Activated CD4-positive, alpha-beta T cell treated with anti-CD3 and anti-CD28 coated beads, Interleukin-2, amount 10 ng/mL, durations not matched to agents 24 days and 14 days (primary cell): ENCODE results near the gene WIPF2. TPM values are rescaled to one million over a fixed set of nuclear protein-coding genes. Genes with fewer than 3 reads are reported as not detected.
"Not testable (repeated sequence)": the region's sequence is repeated elsewhere in the genome, so short reads cannot be mapped to it uniquely, and the experiment has no call there.

Source experiments
- DNase-seq: peaks from one replicate; pipeline ENCODE4 v3.0.0; 2022
- H3K27ac Mint-ChIP-seq: one replicate; pipeline ENCODE4 v1.8.0; 2022; ENCODE audit warnings: mild to moderate bottlenecking, mixed read lengths
- H3K27me3 Mint-ChIP-seq: one replicate; pipeline ENCODE4 v1.8.0; 2022; ENCODE audit warnings: mixed read lengths
- H3K36me3 Mint-ChIP-seq: one replicate; pipeline ENCODE4 v1.8.0; 2022; ENCODE audit warnings: low read depth, mild to moderate bottlenecking, mixed read lengths
- H3K4me1 Mint-ChIP-seq: one replicate; pipeline ENCODE4 v1.8.0; 2021; ENCODE audit warnings: mixed read lengths
- H3K4me3 Mint-ChIP-seq: one replicate; pipeline ENCODE4 v1.8.0; 2022; ENCODE audit warnings: mild to moderate bottlenecking, moderate library complexity, mixed read lengths
- H3K9me3 Mint-ChIP-seq: one replicate; pipeline ENCODE4 v1.8.0; 2021; ENCODE audit warnings: mixed read lengths
- intact Hi-C: fragments of 100-400 bp; cut with micrococcal nuclease; formaldehyde crosslinking; loops from one replicate; pipeline ENCODE4 v1.15.1; 2023
- total RNA-seq: library from RNA; stranded (reverse); gene quantifications from 2 replicates; pipeline ENCODE4 v1.2.3, GENCODE V29; 2022

The WIPF2 gene
- total RNA-seq, 1 donor from 2014 or later: 25.5 TPM

- peaks cover 16% of the 10 kb centered on the region for H3K4me1 Mint-ChIP-seq
- no peak overlapping the region for H3K4me3 Mint-ChIP-seq
- H3K36me3 Mint-ChIP-seq: peaks cover 49% of the 10 kb centered on the region
- peak; percentile 87 for DNase-seq
- intact Hi-C loops: loop anchor here (1.0 to 10.0 kb wide), 3 partner anchors 20 to 232 kb away; no protein-coding TSS in a partner anchor
- peak overlapping the region; percentile 29 for H3K27ac Mint-ChIP-seq
- H3K27me3 Mint-ChIP-seq: no peaks in the 10 kb centered on the region
- no peaks in the 10 kb centered on the region for H3K9me3 Mint-ChIP-seq
Observed at GRCh38 chr17:40303009-40303657, 84.0 kb downstream of the WIPF2 start.

- Mint-ChIP-seq H3K9me3 (no peaks in the 10 kb centered on the region), H3K36me3 (peaks cover 44% of the 10 kb centered on the region)
Observed at GRCh38 chr17:40303708-40304551, 84.8 kb downstream of the WIPF2 start.

GRCh38 chr17:40304552-40304863, 85.4 kb downstream of the WIPF2 start:
- Mint-ChIP-seq H3K4me1 (peaks cover 17% of the 10 kb centered on the region), H3K36me3 (peaks cover 39% of the 10 kb centered on the region)
- intact Hi-C loops: loop anchor here (10.0 kb wide), 1 partner anchor 230 kb away; no protein-coding TSS in a partner anchor
- not testable (repeated sequence) for DNase-seq, H3K27ac Mint-ChIP-seq, H3K4me3 Mint-ChIP-seq, H3K27me3 Mint-ChIP-seq, H3K9me3 Mint-ChIP-seq

More at GRCh38 chr17:40303708-40304551, 84.8 kb downstream of the WIPF2 start:
- no peak overlapping the region for H3K4me3 Mint-ChIP-seq
- H3K27ac Mint-ChIP-seq: peak overlapping the region; percentile 29
- no peaks in the 10 kb centered on the region for H3K27me3 Mint-ChIP-seq
- peaks cover 13% of the 10 kb centered on the region for H3K4me1 Mint-ChIP-seq
- intact Hi-C loops: loop anchor here (1.0 to 10.0 kb wide), 3 partner anchors 19 to 231 kb away; no protein-coding TSS in a partner anchor
- no peak for DNase-seq

GRCh38 chr17:40304866-40305265, 85.8 kb downstream of the WIPF2 start:
- peaks cover 37% of the 10 kb centered on the region for H3K36me3 Mint-ChIP-seq
- not testable (repeated sequence) for DNase-seq, H3K4me3 Mint-ChIP-seq, H3K9me3 Mint-ChIP-seq, H3K27me3 Mint-ChIP-seq, H3K27ac Mint-ChIP-seq
- intact Hi-C loops: loop anchor here (10.0 kb wide), 1 partner anchor 230 kb away; no protein-coding TSS in a partner anchor
- H3K4me1 Mint-ChIP-seq: peaks cover 18% of the 10 kb centered on the region

GRCh38 chr17:40306395-40306794, 87.3 kb downstream of the WIPF2 start:
- peak overlapping the region; percentile 11 for H3K4me3 Mint-ChIP-seq

GRCh38 chr17:40307001-40307730, 88.1 kb downstream of the WIPF2 start:
- H3K4me3 Mint-ChIP-seq: no peak overlapping the region
- H3K27me3 Mint-ChIP-seq: no peaks in the 10 kb centered on the region
- DNase-seq: no peak
- no peaks in the 10 kb centered on the region for H3K9me3 Mint-ChIP-seq
- H3K36me3 Mint-ChIP-seq: peaks cover 22% of the 10 kb centered on the region
- H3K4me1 Mint-ChIP-seq: peaks cover 34% of the 10 kb centered on the region
- intact Hi-C loops: loop anchor here (10.0 kb wide), 1 partner anchor 228 kb away; no protein-coding TSS in a partner anchor
- no peak overlapping the region for H3K27ac Mint-ChIP-seq

More at GRCh38 chr17:40306395-40306794, 87.3 kb downstream of the WIPF2 start:
- Mint-ChIP-seq H3K27me3 (no peaks in the 10 kb centered on the region), H3K36me3 (peaks cover 28% of the 10 kb centered on the region), H3K4me1 (peaks cover 26% of the 10 kb centered on the region), H3K9me3 (no peaks in the 10 kb centered on the region), H3K27ac (no peak overlapping the region)
- DNase-seq: no peak
- intact Hi-C loops: loop anchor here (10.0 kb wide), 1 partner anchor 228 kb away; no protein-coding TSS in a partner anchor

- Mint-ChIP-seq H3K27me3 (no peaks in the 10 kb centered on the region), H3K4me1 (peaks cover 36% of the 10 kb centered on the region), H3K4me3 (no peak overlapping the region), H3K27ac (no peak overlapping the region), H3K36me3 (peaks cover 18% of the 10 kb centered on the region), H3K9me3 (no peaks in the 10 kb centered on the region)
- intact Hi-C loops: loop anchor here (10.0 kb wide), 1 partner anchor 227 kb away; no protein-coding TSS in a partner anchor
- no peak for DNase-seq
Observed at GRCh38 chr17:40307740-40308239, 88.7 kb downstream of the WIPF2 start.

GRCh38 chr17:40309031-40309948, 90.2 kb downstream of the WIPF2 start, which contains the start of gene RARA:
Gene RARA, plus strand, starts transcription at chr17:40309180. Its CDS starts 22,039 bp downstream, at chr17:40331219.
- peaks cover 29% of the 10 kb centered on the region for H3K4me1 Mint-ChIP-seq
- H3K27me3 Mint-ChIP-seq: no peaks in the 10 kb centered on the region
- H3K4me3 Mint-ChIP-seq: no peak within 1 kb of the TSS
- no peak within 1 kb of the TSS for H3K27ac Mint-ChIP-seq
- peaks cover 4% of the 10 kb centered on the region for H3K36me3 Mint-ChIP-seq
- DNase-seq: no peak
- intact Hi-C loops: loop anchor here (10.0 kb wide), 1 partner anchor 226 kb away; no protein-coding TSS in a partner anchor
- no peaks in the 10 kb centered on the region for H3K9me3 Mint-ChIP-seq

- DNase-seq: no peak
- Mint-ChIP-seq H3K9me3 (no peaks in the 10 kb centered on the region), H3K27me3 (no peaks in the 10 kb centered on the region), H3K36me3 (peaks cover 2% of the 10 kb centered on the region), H3K4me3 (no peak overlapping the region), H3K4me1 (peaks cover 34% of the 10 kb centered on the region), H3K27ac (no peak overlapping the region)
- intact Hi-C loops: loop anchor here (10.0 kb wide), 1 partner anchor 225 kb away; no protein-coding TSS in a partner anchor
Observed at GRCh38 chr17:40309949-40310510, 90.9 kb downstream of the WIPF2 start.

- H3K36me3 Mint-ChIP-seq: no peaks in the 10 kb centered on the region
- no peaks in the 10 kb centered on the region for H3K9me3 Mint-ChIP-seq
- no peak overlapping the region for H3K4me3 Mint-ChIP-seq
- H3K27me3 Mint-ChIP-seq: no peaks in the 10 kb centered on the region
- H3K27ac Mint-ChIP-seq: no peak overlapping the region
- peaks cover 42% of the 10 kb centered on the region for H3K4me1 Mint-ChIP-seq
- intact Hi-C loops: no loop called here
- DNase-seq: no peak
Observed at GRCh38 chr17:40310882-40311391, 91.8 kb downstream of the WIPF2 start.

GRCh38 chr17:40311575-40311974, 92.5 kb downstream of the WIPF2 start:
- Mint-ChIP-seq H3K9me3 (no peaks in the 10 kb centered on the region), H3K4me1 (peaks cover 49% of the 10 kb centered on the region), H3K4me3 (no peak overlapping the region), H3K36me3 (no peaks in the 10 kb centered on the region), H3K27ac (no peak overlapping the region), H3K27me3 (no peaks in the 10 kb centered on the region)
- intact Hi-C loops: no loop called here
- no peak for DNase-seq

GRCh38 chr17:40312131-40312731, 93.1 kb downstream of the WIPF2 start:
- no peaks in the 10 kb centered on the region for H3K9me3 Mint-ChIP-seq
- no peaks in the 10 kb centered on the region for H3K36me3 Mint-ChIP-seq
- no peak overlapping the region for H3K4me3 Mint-ChIP-seq
- intact Hi-C loops: no loop called here
- no peak for DNase-seq
- H3K27ac Mint-ChIP-seq: no peak overlapping the region
- peaks cover 50% of the 10 kb centered on the region for H3K4me1 Mint-ChIP-seq
- no peaks in the 10 kb centered on the region for H3K27me3 Mint-ChIP-seq
